ENCODE measurements around the gene WRAP53.

The WRAP53 gene

GRCh38 chr17:7684851-7685532, 3.3 kb upstream of the WRAP53 start:
- no peak for DNase-seq

DNA sequence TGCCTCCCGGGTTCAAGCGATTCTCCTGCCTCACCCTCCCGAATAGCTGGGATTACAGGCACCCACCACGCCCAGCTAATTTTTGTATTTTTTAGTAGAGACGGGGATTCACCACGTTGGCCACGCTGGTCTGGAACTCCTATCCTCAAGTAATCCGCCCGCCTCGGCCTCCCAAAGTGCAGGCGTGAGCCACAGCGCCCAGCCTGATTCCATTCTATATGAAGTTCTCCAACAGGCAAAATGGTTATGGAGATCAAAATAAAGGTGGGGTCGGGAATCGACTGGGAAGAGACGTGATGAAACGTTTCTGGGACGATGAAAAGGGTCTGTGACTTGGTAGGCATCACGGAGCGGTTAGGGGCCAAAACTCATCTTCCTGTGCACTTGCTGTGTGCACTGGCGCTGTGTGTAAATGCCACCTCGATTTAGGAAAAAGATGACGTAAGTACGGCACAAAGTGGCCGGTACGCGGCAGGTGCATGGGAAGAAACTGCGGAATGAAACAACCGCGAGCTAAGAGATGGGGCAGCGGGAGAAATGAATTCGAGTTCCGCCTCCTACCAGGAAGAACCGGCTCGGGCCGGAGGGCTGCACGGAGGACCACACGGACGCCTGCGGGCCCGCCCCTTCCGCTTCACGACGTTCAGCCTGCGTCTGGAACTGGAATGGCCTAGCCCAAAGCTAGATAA, 2.6 kb upstream of the WRAP53 start:
- peak; percentile 77 for DNase-seq

GRCh38 chr17:7686222-7687071, 1.8 kb upstream of the WRAP53 start:
- peak; percentile 72 for DNase-seq

DNA sequence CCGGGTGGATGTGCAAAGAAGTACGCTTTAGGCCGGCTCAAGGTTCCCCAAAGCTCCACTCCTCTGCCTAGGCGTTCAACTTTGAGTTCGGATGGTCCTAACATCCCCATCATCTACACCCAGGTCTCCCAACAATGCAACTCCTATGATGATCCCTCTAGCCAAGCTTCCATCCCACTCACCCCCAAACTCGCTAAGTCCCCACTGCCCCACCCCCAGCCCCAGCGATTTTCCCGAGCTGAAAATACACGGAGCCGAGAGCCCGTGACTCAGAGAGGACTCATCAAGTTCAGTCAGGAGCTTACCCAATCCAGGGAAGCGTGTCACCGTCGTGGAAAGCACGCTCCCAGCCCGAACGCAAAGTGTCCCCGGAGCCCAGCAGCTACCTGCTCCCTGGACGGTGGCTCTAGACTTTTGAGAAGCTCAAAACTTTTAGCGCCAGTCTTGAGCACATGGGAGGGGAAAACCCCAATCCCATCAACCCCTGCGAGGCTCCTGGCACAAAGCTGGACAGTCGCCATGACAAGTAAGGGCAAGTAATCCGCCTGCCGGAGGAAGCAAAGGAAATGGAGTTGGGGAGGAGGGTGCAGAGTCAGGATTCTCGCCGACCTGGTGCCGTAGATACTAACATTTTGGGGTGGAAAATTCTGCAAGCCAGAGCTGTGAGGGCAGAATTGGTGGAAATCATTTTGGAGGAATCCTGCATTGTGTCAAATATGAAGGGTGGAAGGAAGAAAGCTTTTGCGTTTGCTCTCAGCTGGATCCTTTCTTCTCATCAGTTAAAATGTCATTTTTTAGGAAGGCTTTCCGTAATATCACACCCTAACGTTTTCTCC, 987 bp upstream of the WRAP53 start, which contains the start of gene TP53:
Gene TP53 (minus strand): TSS at position 419 of the 836 bp plus-strand sequence. CDS start 10,896 bp downstream, outside the sequence.
- DNase-seq: peak; percentile 81

- no peak for DNase-seq
These were observed 585 bp downstream of the WRAP53 start for GRCh38 chr17:7688808-7689316.

- no peak for DNase-seq
These were observed 7.3 kb downstream of the WRAP53 start for GRCh38 chr17:7695586-7695985.

- no peak for DNase-seq
These were observed 9.7 kb downstream of the WRAP53 start for GRCh38 chr17:7697828-7698588.

DNA sequence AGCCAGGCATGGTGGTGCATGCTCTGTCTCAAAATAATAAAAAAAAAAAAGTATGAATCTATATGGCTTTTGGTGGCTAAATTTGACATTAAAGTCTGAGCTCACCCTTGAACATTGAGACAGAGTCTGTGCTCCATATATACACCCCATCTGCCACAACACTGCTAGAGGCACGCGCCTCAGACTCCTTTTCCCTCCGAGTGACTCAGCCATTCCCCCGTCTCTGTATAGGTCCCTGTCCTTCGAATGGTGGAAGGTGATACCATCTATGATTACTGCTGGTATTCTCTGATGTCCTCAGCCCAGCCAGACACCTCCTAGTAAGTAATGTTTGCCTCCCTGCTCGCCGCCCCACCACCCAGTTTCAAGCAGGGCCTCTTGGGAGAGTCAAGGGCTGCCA, 12.2 kb downstream of the WRAP53 start:
- no peak for DNase-seq

GRCh38 chr17:7701681-7702080, 13.4 kb downstream of the WRAP53 start:
- DNase-seq: no peak

GRCh38 chr17:7702776-7703175, 14.5 kb downstream of the WRAP53 start:
- DNase-seq: no peak

DNA sequence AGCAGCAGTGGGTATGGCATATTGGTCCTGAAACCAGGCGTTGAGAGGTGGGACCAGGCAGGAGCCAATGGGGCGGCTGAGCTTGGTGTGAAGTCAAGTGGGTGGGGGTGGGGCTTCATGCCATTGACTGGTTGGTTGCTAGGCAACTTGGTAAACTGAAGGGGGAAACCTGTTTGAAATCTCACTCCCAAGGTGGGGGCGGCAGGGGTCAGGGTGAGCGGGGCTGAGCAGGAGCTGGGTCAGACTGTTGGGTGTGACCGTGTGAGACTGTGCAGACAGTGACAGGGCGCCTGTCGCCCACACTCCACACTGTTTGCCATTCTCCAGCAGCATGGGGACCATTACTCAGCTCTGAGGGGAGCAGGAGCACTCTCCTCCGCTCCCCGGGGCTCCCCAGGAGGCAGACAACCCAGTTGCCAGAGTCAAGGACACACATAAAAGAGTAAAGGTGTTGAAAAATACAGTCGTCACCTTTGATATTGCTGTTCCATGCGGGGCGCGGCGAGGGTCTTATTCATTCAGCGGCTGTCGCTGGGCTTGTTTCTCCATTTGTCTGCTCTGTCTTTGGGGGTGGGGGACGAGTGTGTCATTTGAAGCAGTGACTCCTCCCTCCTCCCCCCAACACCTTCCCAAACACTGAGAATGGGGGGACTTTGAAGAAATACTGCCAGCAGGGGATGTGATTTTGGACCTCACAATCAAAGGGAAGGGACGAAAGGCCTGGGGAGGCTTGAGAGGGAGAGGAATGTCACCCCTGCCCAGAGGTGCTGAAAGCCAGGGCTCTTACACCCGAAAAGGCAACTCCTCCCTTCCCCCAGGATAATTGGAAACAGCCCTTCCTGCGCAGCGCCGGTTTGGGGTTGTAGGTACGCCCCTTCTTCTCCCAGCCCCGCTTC, 15.6 kb downstream of the WRAP53 start:
- DNase-seq: no peak

DNA sequence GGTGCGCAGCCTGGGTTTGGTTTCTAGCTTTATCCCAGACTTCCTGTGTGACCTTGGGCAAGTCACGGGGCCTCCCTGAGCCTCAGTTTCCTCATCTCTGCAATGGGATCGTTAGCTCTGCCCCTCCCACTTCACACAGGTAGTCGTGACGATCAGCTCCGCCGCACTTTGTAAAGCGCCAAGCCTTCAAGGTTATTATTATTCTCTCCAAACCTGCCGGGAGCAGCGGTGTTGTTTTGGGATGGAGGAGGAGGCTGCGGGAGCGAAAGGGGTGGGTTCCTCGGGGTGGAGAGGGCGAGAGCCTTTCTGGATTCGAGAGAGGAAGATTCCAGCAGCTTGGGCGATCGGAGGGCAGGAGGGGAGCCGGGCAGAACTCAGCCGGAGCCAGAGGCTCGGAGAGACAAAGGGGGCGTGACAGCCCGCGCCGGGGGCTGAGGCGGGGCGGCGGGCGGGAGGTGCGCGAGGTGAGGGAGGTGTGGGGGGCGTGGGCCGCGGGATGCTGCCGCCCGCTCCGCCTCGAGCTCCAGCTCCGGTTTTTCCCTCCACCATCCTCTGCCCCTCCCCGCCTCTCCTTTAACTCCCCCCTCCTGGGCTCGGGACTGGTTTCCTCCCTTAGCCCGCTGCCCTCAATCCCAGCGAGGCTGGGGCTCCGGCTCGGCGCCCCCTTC, 16.5 kb downstream of the WRAP53 start, which contains the start of gene EFNB3:
Gene EFNB3 (plus strand): TSS at position 602 of the 668 bp plus-strand sequence. CDS start 397 bp downstream, outside the sequence.
- no peak for DNase-seq

GRCh38 chr17:7705269-7706255, 17.3 kb downstream of the WRAP53 start:
- no peak for DNase-seq

DNA sequence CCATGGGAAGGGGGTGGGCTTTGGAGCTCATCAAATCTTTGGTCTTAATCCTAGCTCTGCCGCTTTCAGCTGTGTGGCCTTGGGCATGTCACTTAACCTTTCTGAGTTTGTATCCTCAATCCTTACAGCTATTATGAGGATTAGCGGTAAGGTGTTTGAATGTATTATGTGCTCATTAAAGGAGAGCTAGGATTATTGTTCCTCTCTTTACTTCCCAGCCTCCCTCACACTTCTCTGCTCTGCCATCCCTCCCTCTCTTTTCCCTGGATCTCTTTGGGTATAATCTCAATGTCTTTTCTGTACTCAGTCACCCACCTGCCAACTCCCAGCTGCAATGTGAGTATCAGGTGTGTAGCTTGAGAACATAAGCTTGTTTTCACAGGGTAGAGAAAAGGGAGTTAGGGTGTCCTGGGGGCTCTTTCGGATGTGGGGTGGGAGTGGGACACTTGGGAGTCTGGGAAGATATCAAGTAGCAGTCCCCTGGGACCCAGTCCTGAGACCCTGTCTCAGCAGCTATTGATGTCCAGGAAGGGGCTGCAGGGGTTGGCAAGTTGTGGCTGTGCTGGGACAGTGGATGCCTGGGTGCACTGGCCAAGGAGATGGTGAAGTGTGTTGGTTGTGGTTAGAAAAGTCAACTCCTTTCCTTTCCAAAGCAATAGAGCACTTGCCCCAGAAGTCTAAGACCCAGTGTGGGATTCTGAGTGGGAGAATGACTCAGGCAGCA, 18.5 kb downstream of the WRAP53 start:
- DNase-seq: no peak

DNA sequence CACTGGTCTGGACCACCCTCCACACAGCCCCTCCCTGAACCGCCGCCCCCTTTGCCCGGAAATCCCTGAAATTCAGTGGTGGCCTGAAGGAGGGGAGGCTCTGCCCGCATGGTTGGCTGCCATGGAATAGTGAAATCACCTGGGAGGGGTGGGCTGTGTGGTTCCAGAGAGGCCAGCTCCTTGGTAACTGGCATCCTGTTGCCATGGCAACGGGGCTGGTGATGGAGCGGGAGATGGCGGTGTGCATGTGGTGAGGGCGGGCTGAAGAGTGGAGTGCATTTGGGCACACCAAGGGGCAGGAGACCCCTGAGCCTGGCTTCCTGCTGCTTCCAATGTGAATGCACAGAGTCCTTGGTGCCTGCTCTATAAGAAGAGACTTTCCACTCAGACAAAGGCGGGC, 19.2 kb downstream of the WRAP53 start:
- DNase-seq: no peak

- DNase-seq: no peak
These were observed 19.8 kb downstream of the WRAP53 start for GRCh38 chr17:7707858-7708750.

GRCh38 chr17:7709031-7709430, 20.8 kb downstream of the WRAP53 start:
- DNase-seq: no peak

Data from effector CD8-positive, alpha-beta T cell (primary cell).